ENCODE results near the gene KDM5B. TPM values are rescaled to one million over a fixed set of nuclear protein-coding genes. Genes with fewer than 3 reads are reported as not detected.

KDM5B gene
- total and polyA plus RNA-seq, 12 donors = 11.7 to 75.1 (median 41.4) TPM

- H3K4me3 ChIP-seq = no peak overlapping the region
- intact Hi-C loops (cut with DNase I) = no loop called here
- 89 to 95% (median 92%) methylated on average over 2 of the region's 2 CpGs for WGBS, 4 donors
- no peak for DNase-seq
- no peak overlapping the region for H3K27ac ChIP-seq
- H3K36me3 ChIP-seq (replicated peaks in 1 of 2) = peaks cover 0 to 51% of the 10 kb centered on the region in 2 donors
- TF ChIP-seq, protein P1, sequence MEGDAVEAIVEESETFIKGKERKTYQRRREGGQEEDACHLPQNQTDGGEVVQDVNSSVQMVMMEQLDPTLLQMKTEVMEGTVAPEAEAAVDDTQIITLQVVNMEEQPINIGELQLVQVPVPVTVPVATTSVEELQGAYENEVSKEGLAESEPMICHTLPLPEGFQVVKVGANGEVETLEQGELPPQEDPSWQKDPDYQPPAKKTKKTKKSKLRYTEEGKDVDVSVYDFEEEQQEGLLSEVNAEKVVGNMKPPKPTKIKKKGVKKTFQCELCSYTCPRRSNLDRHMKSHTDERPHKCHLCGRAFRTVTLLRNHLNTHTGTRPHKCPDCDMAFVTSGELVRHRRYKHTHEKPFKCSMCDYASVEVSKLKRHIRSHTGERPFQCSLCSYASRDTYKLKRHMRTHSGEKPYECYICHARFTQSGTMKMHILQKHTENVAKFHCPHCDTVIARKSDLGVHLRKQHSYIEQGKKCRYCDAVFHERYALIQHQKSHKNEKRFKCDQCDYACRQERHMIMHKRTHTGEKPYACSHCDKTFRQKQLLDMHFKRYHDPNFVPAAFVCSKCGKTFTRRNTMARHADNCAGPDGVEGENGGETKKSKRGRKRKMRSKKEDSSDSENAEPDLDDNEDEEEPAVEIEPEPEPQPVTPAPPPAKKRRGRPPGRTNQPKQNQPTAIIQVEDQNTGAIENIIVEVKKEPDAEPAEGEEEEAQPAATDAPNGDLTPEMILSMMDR (IDR thresholded peaks at IDR 0.05) = no peak
- TF ChIP-seq POLR2A (IDR thresholded peaks at IDR 0.05) = no peak
- H3K4me1 ChIP-seq (replicated peaks in 1 of 2) = no peaks in the 10 kb centered on the region
- no peaks in the 10 kb centered on the region for H3K27me3 ChIP-seq
- H3K9me3 ChIP-seq (replicated peaks in 1 of 3) = no peaks in the 10 kb centered on the region
Measured at GRCh38 chr1:202770135-202770534, 38.1 kb downstream of the KDM5B start.

GRCh38 chr1:202765721-202766120 is 42.5 kb downstream of the KDM5B start:
- no peaks in the 10 kb centered on the region for H3K9me3 ChIP-seq (replicated peaks in 1 of 3)

DNA sequence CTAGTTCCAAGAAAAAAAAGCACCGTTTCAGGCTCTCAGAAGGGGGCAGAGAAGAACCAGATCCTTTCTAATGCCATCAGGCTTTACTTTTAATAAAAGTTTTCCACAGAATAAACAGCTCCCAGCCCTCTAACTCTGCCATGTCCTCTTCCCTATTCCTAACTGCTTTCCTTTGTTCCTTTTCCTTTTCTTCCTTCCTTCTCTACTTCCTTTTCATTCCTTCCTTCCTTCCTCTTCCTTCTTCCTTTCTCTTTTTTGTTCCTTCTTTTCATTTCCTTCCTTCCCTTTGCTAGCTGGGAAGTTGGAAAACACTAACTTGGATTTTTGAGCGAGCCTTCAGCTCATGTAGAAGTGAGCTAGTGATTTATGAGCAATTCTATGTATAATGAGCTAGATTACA is 46.2 kb downstream of the KDM5B start:
- no peak overlapping the region for H3K4me3 ChIP-seq
- no peak overlapping the region for H3K27ac ChIP-seq
- no peak for DNase-seq
- H3K4me1 ChIP-seq (replicated peaks in 1 of 2) = no peaks in the 10 kb centered on the region
- WGBS, 4 donors = 61 to 66% (median 63%) methylated on average over 2 of the region's 2 CpGs
- intact Hi-C loops (cut with DNase I) = no loop called here
- H3K36me3 ChIP-seq (replicated peaks in 1 of 2) = peaks cover 0 to 74% of the 10 kb centered on the region in 2 donors
- no peaks in the 10 kb centered on the region for H3K27me3 ChIP-seq
- TF ChIP-seq, protein P1 (IDR thresholded peaks at IDR 0.05) = no peak
- TF ChIP-seq POLR2A (IDR thresholded peaks at IDR 0.05) = no peak
- H3K9me3 ChIP-seq (replicated peaks in 1 of 3) = no peaks in the 10 kb centered on the region

More at GRCh38 chr1:202765721-202766120, 42.5 kb downstream of the KDM5B start:
- H3K4me1 ChIP-seq (replicated peaks in 1 of 2) = no peaks in the 10 kb centered on the region
- no peak overlapping the region for H3K4me3 ChIP-seq
- no peak for DNase-seq
- 87 to 97% (median 94%) methylated on average over 1 of the region's 1 CpG for WGBS, 4 donors
- intact Hi-C loops (cut with DNase I) = no loop called here
- TF ChIP-seq, protein P1 (IDR thresholded peaks at IDR 0.05) = no peak
- no peak for TF ChIP-seq POLR2A (IDR thresholded peaks at IDR 0.05)
- peaks cover 0 to 38% of the 10 kb centered on the region in 2 donors for H3K36me3 ChIP-seq (replicated peaks in 1 of 2)
- no peak overlapping the region for H3K27ac ChIP-seq
- H3K27me3 ChIP-seq = no peaks in the 10 kb centered on the region

GRCh38 chr1:202760589-202760988 is 47.6 kb downstream of the KDM5B start:
- H3K27ac ChIP-seq = no peak overlapping the region
- no peaks in the 10 kb centered on the region for H3K9me3 ChIP-seq (replicated peaks in 1 of 3)
- H3K36me3 ChIP-seq (replicated peaks in 1 of 2) = peaks cover 0 to 74% of the 10 kb centered on the region in 2 donors
- no peak overlapping the region for H3K4me3 ChIP-seq
- no peaks in the 10 kb centered on the region for H3K27me3 ChIP-seq
- DNase-seq = no peak
- intact Hi-C loops (cut with DNase I) = no loop called here
- WGBS, 4 donors = 54 to 85% (median 70%) methylated on average over 1 of the region's 1 CpG
- no peaks in the 10 kb centered on the region for H3K4me1 ChIP-seq (replicated peaks in 1 of 2)
- TF ChIP-seq POLR2A (IDR thresholded peaks at IDR 0.05) = no peak
- TF ChIP-seq, protein P1 (IDR thresholded peaks at IDR 0.05) = no peak
